Medulla oblongata (tissue), 1 donor: Measurements from ENCODE around the gene SPARC.
"Not testable (repeated sequence)": the region's sequence is repeated elsewhere in the genome, so short reads cannot be mapped to it uniquely, and the experiment has no call there.

Source experiments
- DNase-seq: peaks from one replicate; pipeline ENCODE4 v3.0.0-alpha.2; 2015; ENCODE audit errors: extremely low spot score

The SPARC gene

GRCh38 chr5:151686674-151687407 lies at the start of gene SPARC:
SPARC (minus strand) TSS chr5:151686915; CDS start chr5:151676188, 10,727 bp downstream.
- peak; percentile 86 for DNase-seq

GRCh38 chr5:151735646-151736045 lies 48.9 kb upstream of the SPARC start:
- DNase-seq = no peak

GRCh38 chr5:151734064-151734408 lies 47.3 kb upstream of the SPARC start:
- no peak for DNase-seq

- no peak for DNase-seq
These were observed 46.8 kb upstream of the SPARC start for GRCh38 chr5:151733358-151734063.

GRCh38 chr5:151730381-151730780 lies 43.7 kb upstream of the SPARC start:
- no peak for DNase-seq

- DNase-seq = not testable (repeated sequence)
These were observed 42.9 kb upstream of the SPARC start for GRCh38 chr5:151729597-151729996.

GRCh38 chr5:151724360-151724759 lies 37.6 kb upstream of the SPARC start:
- peak; percentile 78 for DNase-seq

GRCh38 chr5:151722546-151722945 lies 35.8 kb upstream of the SPARC start:
- DNase-seq = no peak

GRCh38 chr5:151721812-151722391 lies 35.2 kb upstream of the SPARC start:
- no peak for DNase-seq

- DNase-seq = no peak
These were observed 34.5 kb upstream of the SPARC start for GRCh38 chr5:151721087-151721646.

GRCh38 chr5:151720215-151720614 lies 33.5 kb upstream of the SPARC start:
- no peak for DNase-seq

GRCh38 chr5:151719228-151720000 lies 32.7 kb upstream of the SPARC start:
- DNase-seq = no peak

- no peak for DNase-seq
These were observed 31.9 kb upstream of the SPARC start for GRCh38 chr5:151718646-151719045.

- no peak for DNase-seq
These were observed 31.4 kb upstream of the SPARC start for GRCh38 chr5:151718153-151718552.

GRCh38 chr5:151717416-151717815 lies 30.7 kb upstream of the SPARC start:
- no peak for DNase-seq

- DNase-seq = no peak
These were observed 22.5 kb upstream of the SPARC start for GRCh38 chr5:151709109-151709735.

GRCh38 chr5:151708126-151708525 lies 21.4 kb upstream of the SPARC start:
- DNase-seq = no peak

GRCh38 chr5:151707567-151707966 lies 20.9 kb upstream of the SPARC start:
- no peak for DNase-seq

- DNase-seq = no peak
These were observed 20.2 kb upstream of the SPARC start for GRCh38 chr5:151706906-151707305.

GRCh38 chr5:151703780-151704179 lies 17.1 kb upstream of the SPARC start:
- no peak for DNase-seq

GRCh38 chr5:151703227-151703626 lies 16.5 kb upstream of the SPARC start:
- no peak for DNase-seq
